ENCODE results near the gene TXNDC11.

GRCh38 chr16:11750056-11750455, 7.4 kb upstream of the TXNDC11 start:
- TF ChIP-seq ZNF274 (IDR thresholded peaks at IDR 0.05; ENCODE audit: low read depth, low read length) (no peak), SUZ12 (IDR thresholded peaks at IDR 0.05; ENCODE audit: extremely low read depth, insufficient read depth, insufficient read length) (no peak), YY1 (IDR thresholded peaks at IDR 0.05; ENCODE audit: insufficient read depth, insufficient read length) (no peak)
